Measurements from ENCODE around the gene ATG16L1.

ATG16L1 gene

DNA sequence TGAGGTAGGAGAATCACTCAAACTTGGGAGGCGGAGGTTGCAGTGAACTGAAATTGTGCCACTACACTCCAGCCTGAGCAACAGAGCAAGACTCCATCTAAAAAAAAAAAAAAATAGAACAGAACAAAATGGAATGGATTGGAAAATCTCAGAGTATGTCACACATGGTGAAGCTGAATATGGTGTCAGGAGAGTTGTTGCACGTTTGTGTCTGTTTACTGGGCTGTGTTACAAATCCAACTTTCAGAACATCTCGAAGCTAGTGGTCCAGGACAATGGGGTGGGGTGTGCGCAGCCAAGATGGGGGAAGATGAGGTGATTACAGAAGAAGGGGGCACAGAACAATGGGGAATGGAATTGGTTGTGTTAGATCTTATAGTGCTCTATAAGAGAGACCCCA is 73.8 kb downstream of the ATG16L1 start:
- no peak for TF ChIP-seq EZH2 (IDR thresholded peaks at IDR 0.05; ENCODE audit: borderline replicate concordance, low read length)
- TF ChIP-seq, protein P1, sequence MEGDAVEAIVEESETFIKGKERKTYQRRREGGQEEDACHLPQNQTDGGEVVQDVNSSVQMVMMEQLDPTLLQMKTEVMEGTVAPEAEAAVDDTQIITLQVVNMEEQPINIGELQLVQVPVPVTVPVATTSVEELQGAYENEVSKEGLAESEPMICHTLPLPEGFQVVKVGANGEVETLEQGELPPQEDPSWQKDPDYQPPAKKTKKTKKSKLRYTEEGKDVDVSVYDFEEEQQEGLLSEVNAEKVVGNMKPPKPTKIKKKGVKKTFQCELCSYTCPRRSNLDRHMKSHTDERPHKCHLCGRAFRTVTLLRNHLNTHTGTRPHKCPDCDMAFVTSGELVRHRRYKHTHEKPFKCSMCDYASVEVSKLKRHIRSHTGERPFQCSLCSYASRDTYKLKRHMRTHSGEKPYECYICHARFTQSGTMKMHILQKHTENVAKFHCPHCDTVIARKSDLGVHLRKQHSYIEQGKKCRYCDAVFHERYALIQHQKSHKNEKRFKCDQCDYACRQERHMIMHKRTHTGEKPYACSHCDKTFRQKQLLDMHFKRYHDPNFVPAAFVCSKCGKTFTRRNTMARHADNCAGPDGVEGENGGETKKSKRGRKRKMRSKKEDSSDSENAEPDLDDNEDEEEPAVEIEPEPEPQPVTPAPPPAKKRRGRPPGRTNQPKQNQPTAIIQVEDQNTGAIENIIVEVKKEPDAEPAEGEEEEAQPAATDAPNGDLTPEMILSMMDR (IDR thresholded peaks at IDR 0.05; ENCODE audit: low read length): no peak
- Histone ChIP-seq H3K27ac (ENCODE audit: low read depth, low read length, poor library complexity, severe bottlenecking) (no peak overlapping the region), H3K9me3 (ENCODE audit: low read length) (no peaks in the 10 kb centered on the region), H3F3A (ENCODE audit: insufficient read depth, low read length) (no peaks in the 10 kb centered on the region), H4K20me1 (ENCODE audit: insufficient read depth, low read length) (no peaks in the 10 kb centered on the region), H3K4me3 (ENCODE audit: low read depth, low read length, poor library complexity, severe bottlenecking) (no peak overlapping the region), H3K4me1 (ENCODE audit: insufficient read depth, low read length, severe bottlenecking) (peaks cover 13% of the 10 kb centered on the region), H3K9ac (ENCODE audit: low read length) (no peak overlapping the region), H2AFZ (ENCODE audit: low read length) (no peak overlapping the region), H3K27me3 (ENCODE audit: insufficient read depth, low read length) (no peaks in the 10 kb centered on the region; the same call in 1 of the 2 replicates), H3K9me2 (ENCODE audit: low read depth, low read length) (no peaks in the 10 kb centered on the region), H3K79me2 (ENCODE audit: insufficient read depth, low read length) (no peaks in the 10 kb centered on the region), H3K36me3 (ENCODE audit: insufficient read depth, low read length) (no peaks in the 10 kb centered on the region), H3K4me2 (ENCODE audit: low read length) (no peak overlapping the region)

DNA sequence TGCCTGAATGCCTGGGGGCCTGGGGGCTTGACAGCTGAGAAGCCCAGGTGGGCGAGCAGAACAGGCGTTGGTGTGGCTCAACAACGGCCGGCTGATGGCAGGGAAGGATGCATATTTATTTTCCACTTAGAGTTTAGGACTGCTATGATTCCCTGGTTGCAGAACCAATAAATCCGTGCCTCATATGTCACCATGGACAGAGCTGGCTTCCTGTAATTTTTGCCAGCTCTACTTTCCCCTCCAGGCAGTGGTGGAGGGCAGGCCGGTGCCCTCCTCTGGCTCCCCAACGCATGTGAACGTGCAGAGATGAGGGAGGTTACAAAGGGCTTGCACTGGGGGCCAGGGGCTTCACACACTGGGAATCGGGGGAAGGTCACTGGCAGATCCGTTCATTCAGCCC is 74.3 kb downstream of the ATG16L1 start:
- H3K9ac ChIP-seq (ENCODE audit: low read length): no peak overlapping the region
- H3K36me3 ChIP-seq (ENCODE audit: insufficient read depth, low read length): no peaks in the 10 kb centered on the region
- no peaks in the 10 kb centered on the region for H3K9me3 ChIP-seq (ENCODE audit: low read length)
- no peak overlapping the region for H3K4me2 ChIP-seq (ENCODE audit: low read length)
- no peak overlapping the region for H3K4me3 ChIP-seq (ENCODE audit: low read depth, low read length, poor library complexity, severe bottlenecking)
- no peaks in the 10 kb centered on the region for H4K20me1 ChIP-seq (ENCODE audit: insufficient read depth, low read length)
- no peaks in the 10 kb centered on the region for H3K79me2 ChIP-seq (ENCODE audit: insufficient read depth, low read length)
- no peaks in the 10 kb centered on the region; the same call in 1 of the 2 replicates for H3K27me3 ChIP-seq (ENCODE audit: insufficient read depth, low read length)
- H3K27ac ChIP-seq (ENCODE audit: low read depth, low read length, poor library complexity, severe bottlenecking): no peak overlapping the region
- TF ChIP-seq, protein P1 (IDR thresholded peaks at IDR 0.05; ENCODE audit: low read length): no peak
- no peak for TF ChIP-seq EZH2 (IDR thresholded peaks at IDR 0.05; ENCODE audit: borderline replicate concordance, low read length)
- H2AFZ ChIP-seq (ENCODE audit: low read length): no peak overlapping the region
- H3K9me2 ChIP-seq (ENCODE audit: low read depth, low read length): no peaks in the 10 kb centered on the region
- H3K4me1 ChIP-seq (ENCODE audit: insufficient read depth, low read length, severe bottlenecking): peaks cover 13% of the 10 kb centered on the region
- H3F3A ChIP-seq (ENCODE audit: insufficient read depth, low read length): no peaks in the 10 kb centered on the region

DNA sequence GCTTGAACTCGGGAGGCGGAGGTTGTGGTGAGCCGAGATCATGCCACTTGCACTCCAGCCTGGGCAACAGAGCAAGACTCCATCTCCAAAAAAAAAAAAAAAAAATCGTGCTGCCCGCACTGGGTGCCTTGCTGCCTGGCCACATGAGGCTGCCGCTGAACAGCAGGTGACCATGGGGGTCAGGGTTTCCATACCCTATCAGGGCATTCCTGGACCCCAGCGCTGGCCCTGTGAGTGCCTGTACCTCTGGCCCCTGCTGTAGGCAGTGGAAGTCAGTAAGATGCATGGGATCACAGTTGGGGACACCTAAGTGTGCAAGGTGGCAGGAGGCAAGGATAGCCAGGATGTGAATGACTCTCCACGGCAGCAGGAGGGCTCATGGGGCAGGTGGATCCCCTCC is 75.0 kb downstream of the ATG16L1 start:
- H3K9me2 ChIP-seq (ENCODE audit: low read depth, low read length): no peaks in the 10 kb centered on the region
- no peaks in the 10 kb centered on the region for H4K20me1 ChIP-seq (ENCODE audit: insufficient read depth, low read length)
- H2AFZ ChIP-seq (ENCODE audit: low read length): no peak overlapping the region
- no peaks in the 10 kb centered on the region for H3F3A ChIP-seq (ENCODE audit: insufficient read depth, low read length)
- H3K4me1 ChIP-seq (ENCODE audit: insufficient read depth, low read length, severe bottlenecking): peaks cover 11% of the 10 kb centered on the region
- H3K36me3 ChIP-seq (ENCODE audit: insufficient read depth, low read length): no peaks in the 10 kb centered on the region
- H3K27ac ChIP-seq (ENCODE audit: low read depth, low read length, poor library complexity, severe bottlenecking): no peak overlapping the region
- H3K4me2 ChIP-seq (ENCODE audit: low read length): no peak overlapping the region
- 0 out of 2 replicates have a peak, but pooled peaks cover 2% of the 10 kb centered on the region for H3K9me3 ChIP-seq (ENCODE audit: low read length)
- H3K27me3 ChIP-seq (ENCODE audit: insufficient read depth, low read length): no peaks in the 10 kb centered on the region; the same call in 1 of the 2 replicates
- H3K4me3 ChIP-seq (ENCODE audit: low read depth, low read length, poor library complexity, severe bottlenecking): no peak overlapping the region
- TF ChIP-seq, protein P1 (IDR thresholded peaks at IDR 0.05; ENCODE audit: low read length): no peak
- TF ChIP-seq EZH2 (IDR thresholded peaks at IDR 0.05; ENCODE audit: borderline replicate concordance, low read length): no peak
- no peak overlapping the region for H3K9ac ChIP-seq (ENCODE audit: low read length)
- H3K79me2 ChIP-seq (ENCODE audit: insufficient read depth, low read length): no peaks in the 10 kb centered on the region

Data from OCI-LY1 (cell line).